HepG2 (cell line): ENCODE results near the gene ATG16L2. TPM values are rescaled to one million over a fixed set of nuclear protein-coding genes. Genes with fewer than 3 reads are reported as not detected.

Experiments
- CSRNP1 ChIP-seq: sonication (generic); formaldehyde crosslinking; IDR thresholded peaks from 2 replicates; pipeline ENCODE4 v1.8.1; 2023; ENCODE audit warnings: mild to moderate bottlenecking, missing genetic modification reagents
- ESRRA ChIP-seq: sonication (generic); formaldehyde crosslinking; IDR thresholded peaks from 2 replicates; pipeline ENCODE4 v1.5.1; 2020; ENCODE audit warnings: mild to moderate bottlenecking, low read depth, missing genetic modification reagents
- KMT2A ChIP-seq: sonication (generic); formaldehyde crosslinking; IDR thresholded peaks from 2 replicates; pipeline ENCODE4 v1.4.0; 2020; ENCODE audit warnings: missing genetic modification reagents
- MEF2D ChIP-seq: sonication (generic); formaldehyde crosslinking; IDR thresholded peaks from 2 replicates; pipeline ENCODE4 v1.5.1; 2020; ENCODE audit warnings: mild to moderate bottlenecking, missing genetic modification reagents
- SRY ChIP-seq: sonication (generic); formaldehyde crosslinking; IDR thresholded peaks from 2 replicates; pipeline ENCODE4 v1.8.0; 2022; ENCODE audit warnings: mild to moderate bottlenecking, missing genetic modification reagents
- TFDP2 ChIP-seq: sonication (generic); formaldehyde crosslinking; IDR thresholded peaks from 2 replicates; pipeline ENCODE4 v1.4.0; 2020; ENCODE audit warnings: missing genetic modification reagents
- THAP11 ChIP-seq: IDR thresholded peaks from 2 replicates; pipeline ENCODE4 v1.6.1; 2016; ENCODE audit warnings: missing biosample characterization, missing genetic modification reagents
- ZIK1 ChIP-seq: sonication (generic); formaldehyde crosslinking; IDR thresholded peaks from 2 replicates; pipeline ENCODE4 v1.5.0; 2020; ENCODE audit warnings: mild to moderate bottlenecking, low read depth, missing genetic modification reagents, borderline replicate concordance
- ZNF180 ChIP-seq: sonication (generic); formaldehyde crosslinking; IDR thresholded peaks from 2 replicates; pipeline ENCODE4 v1.4.0; 2020; ENCODE audit warnings: low read depth, missing genetic modification reagents, borderline replicate concordance
- ZNF225 ChIP-seq: sonication (generic); formaldehyde crosslinking; IDR thresholded peaks from 2 replicates; pipeline ENCODE4 v1.4.0; 2020; ENCODE audit warnings: mild to moderate bottlenecking, missing genetic modification reagents
- ZNF335 ChIP-seq: sonication (generic); formaldehyde crosslinking; IDR thresholded peaks from 2 replicates; pipeline ENCODE4 v1.4.0; 2020; ENCODE audit warnings: missing genetic modification reagents
- ZNF441 ChIP-seq: sonication (generic); formaldehyde crosslinking; IDR thresholded peaks from 2 replicates; pipeline ENCODE4 v1.7.0; 2021; ENCODE audit warnings: missing genetic modification reagents, borderline replicate concordance
- ZNF543 ChIP-seq: sonication (generic); formaldehyde crosslinking; IDR thresholded peaks from 2 replicates; pipeline ENCODE4 v1.4.0; 2020; ENCODE audit warnings: mild to moderate bottlenecking, missing genetic modification reagents
- ZNF768 ChIP-seq: sonication (generic); formaldehyde crosslinking; IDR thresholded peaks from 2 replicates; pipeline ENCODE4 v1.4.0; 2020; ENCODE audit warnings: missing genetic modification reagents
- polyA plus RNA-seq, 8 experiments: library from polyadenylated mRNA; depleted of rRNA in 3 of 8; stranded (reverse) in 7 of 8; unstranded in 1 of 8; fragments of >200 nt; fragmentation: Illumina TruSeq in 4 of 8; extraction: Trizol in 4 of 8; gene quantifications; 2 replicates each; pipeline versions ENCODE4 v1.2.1 to v1.2.3, GENCODE V29; 2011 to 2016; ENCODE audit warnings: low read depth in 4 of 8, missing spikeins in 1 of 8, mixed read lengths in 1 of 8; ENCODE audit not compliant: insufficient read depth in 1 of 8
- total RNA-seq, 5 experiments: library from RNA; depleted of rRNA; stranded (reverse); fragments of >200 nt; fragmentation: Illumina TruSeq; extraction: Trizol; gene quantifications; 2 replicates each; pipeline ENCODE4 v1.2.3, GENCODE V29; 2016; ENCODE audit warnings: low read depth in 1 of 5
- TF ChIP-seq, protein P1 (sequence below): sonication (generic); formaldehyde crosslinking; IDR thresholded peaks from 2 replicates; pipeline ENCODE4 v1.4.0; 2020; ENCODE audit warnings: missing genetic modification reagents, mild to moderate bottlenecking, borderline replicate concordance
- TF ChIP-seq, protein P2 (sequence below): sonication (generic); formaldehyde crosslinking; IDR thresholded peaks from 2 replicates; pipeline ENCODE4 v1.5.0; 2020; ENCODE audit warnings: missing genetic modification reagents
- TF ChIP-seq, protein P3 (sequence below): sonication (generic); formaldehyde crosslinking; IDR thresholded peaks from 2 replicates; pipeline ENCODE4 v1.8.1; 2022; ENCODE audit warnings: mild to moderate bottlenecking, missing genetic modification reagents
- TF ChIP-seq, protein P4 (sequence below): sonication (generic); formaldehyde crosslinking; IDR thresholded peaks from 2 replicates; pipeline ENCODE4 v1.4.0; 2020; ENCODE audit warnings: low read depth, missing genetic modification reagents

ATG16L2 gene
- total and polyA plus RNA-seq, 2 of the 13 experiments (the other 11 are each of a cell fraction or from before 2014, with no cell fraction given): 6.2 to 14.8 TPM

DNA sequence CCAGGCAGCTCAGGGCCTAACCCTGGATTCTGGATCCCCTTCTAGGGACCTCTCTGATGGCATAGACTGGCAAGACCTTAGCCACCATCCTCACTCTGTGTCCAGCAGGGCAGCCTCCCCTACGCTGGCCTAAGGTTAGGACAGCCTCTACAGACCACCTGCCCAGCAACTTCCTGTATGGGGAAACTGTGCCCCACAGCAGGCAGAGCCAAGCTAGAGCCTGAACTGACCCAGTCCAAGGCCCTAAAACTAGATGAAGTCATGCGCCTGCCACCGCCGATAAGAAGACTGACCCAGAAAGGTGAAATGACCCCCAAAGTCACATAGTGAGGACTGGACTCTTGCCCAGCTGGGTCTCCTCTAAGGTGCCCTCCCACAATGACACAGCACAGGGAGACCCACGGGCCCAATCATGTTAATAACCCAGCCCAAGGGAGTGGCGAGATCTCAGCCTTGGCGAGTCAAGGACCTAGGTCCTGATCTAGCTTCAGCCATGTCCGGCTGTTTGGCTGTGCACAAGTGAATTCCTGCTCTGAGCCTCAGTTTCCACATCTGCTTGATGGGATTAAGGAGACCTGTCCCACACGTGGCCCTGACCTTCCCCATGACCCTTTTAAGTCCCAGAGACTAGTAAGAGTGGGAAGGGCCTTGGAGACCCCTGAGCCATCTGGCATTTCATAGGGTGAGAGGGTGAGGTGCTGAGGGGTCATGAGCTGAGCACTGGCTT lies 37.9 kb upstream of the ATG16L2 start (continued):
- TF ChIP-seq, protein P1, sequence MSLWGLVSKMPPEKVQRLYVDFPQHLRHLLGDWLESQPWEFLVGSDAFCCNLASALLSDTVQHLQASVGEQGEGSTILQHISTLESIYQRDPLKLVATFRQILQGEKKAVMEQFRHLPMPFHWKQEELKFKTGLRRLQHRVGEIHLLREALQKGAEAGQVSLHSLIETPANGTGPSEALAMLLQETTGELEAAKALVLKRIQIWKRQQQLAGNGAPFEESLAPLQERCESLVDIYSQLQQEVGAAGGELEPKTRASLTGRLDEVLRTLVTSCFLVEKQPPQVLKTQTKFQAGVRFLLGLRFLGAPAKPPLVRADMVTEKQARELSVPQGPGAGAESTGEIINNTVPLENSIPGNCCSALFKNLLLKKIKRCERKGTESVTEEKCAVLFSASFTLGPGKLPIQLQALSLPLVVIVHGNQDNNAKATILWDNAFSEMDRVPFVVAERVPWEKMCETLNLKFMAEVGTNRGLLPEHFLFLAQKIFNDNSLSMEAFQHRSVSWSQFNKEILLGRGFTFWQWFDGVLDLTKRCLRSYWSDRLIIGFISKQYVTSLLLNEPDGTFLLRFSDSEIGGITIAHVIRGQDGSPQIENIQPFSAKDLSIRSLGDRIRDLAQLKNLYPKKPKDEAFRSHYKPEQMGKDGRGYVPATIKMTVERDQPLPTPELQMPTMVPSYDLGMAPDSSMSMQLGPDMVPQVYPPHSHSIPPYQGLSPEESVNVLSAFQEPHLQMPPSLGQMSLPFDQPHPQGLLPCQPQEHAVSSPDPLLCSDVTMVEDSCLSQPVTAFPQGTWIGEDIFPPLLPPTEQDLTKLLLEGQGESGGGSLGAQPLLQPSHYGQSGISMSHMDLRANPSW (CRISPR knock-in tag): no peak
- TF ChIP-seq ZNF180 (CRISPR knock-in tag) (no peak), ZNF441 (CRISPR knock-in tag) (no peak), MEF2D (no peak), ZNF768 (CRISPR knock-in tag) (no peak), ZNF225 (CRISPR knock-in tag) (no peak; the same call in 1 of the 2 replicates), KMT2A (CRISPR knock-in tag) (0 out of 2 replicates have a peak, but pooled peaks have one; percentile 12), ZNF543 (CRISPR knock-in tag) (peak; percentile 6; the same call in 1 of the 2 replicates), TFDP2 (CRISPR knock-in tag) (no peak), ZIK1 (CRISPR knock-in tag) (no peak), ESRRA (CRISPR knock-in tag) (no peak), ZNF335 (CRISPR knock-in tag) (no peak), THAP11 (CRISPR knock-in tag) (no peak), SRY (CRISPR knock-in tag) (no peak), CSRNP1 (no peak)
- TF ChIP-seq, protein P2, sequence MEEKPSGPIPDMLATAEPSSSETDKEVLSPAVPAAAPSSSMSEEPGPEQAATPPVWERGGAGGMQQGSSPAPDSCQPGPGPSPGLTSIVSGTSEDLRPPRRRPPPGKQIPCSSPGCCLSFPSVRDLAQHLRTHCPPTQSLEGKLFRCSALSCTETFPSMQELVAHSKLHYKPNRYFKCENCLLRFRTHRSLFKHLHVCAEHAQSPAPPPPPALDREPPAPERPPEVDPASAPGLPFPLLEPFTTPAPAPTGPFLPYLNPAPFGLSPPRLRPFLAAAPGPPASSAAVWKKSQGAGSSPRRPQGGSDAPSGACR (CRISPR knock-in tag): no peak
- TF ChIP-seq, protein P3, sequence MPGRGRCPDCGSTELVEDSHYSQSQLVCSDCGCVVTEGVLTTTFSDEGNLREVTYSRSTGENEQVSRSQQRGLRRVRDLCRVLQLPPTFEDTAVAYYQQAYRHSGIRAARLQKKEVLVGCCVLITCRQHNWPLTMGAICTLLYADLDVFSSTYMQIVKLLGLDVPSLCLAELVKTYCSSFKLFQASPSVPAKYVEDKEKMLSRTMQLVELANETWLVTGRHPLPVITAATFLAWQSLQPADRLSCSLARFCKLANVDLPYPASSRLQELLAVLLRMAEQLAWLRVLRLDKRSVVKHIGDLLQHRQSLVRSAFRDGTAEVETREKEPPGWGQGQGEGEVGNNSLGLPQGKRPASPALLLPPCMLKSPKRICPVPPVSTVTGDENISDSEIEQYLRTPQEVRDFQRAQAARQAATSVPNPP: no peak
- TF ChIP-seq, protein P4, sequence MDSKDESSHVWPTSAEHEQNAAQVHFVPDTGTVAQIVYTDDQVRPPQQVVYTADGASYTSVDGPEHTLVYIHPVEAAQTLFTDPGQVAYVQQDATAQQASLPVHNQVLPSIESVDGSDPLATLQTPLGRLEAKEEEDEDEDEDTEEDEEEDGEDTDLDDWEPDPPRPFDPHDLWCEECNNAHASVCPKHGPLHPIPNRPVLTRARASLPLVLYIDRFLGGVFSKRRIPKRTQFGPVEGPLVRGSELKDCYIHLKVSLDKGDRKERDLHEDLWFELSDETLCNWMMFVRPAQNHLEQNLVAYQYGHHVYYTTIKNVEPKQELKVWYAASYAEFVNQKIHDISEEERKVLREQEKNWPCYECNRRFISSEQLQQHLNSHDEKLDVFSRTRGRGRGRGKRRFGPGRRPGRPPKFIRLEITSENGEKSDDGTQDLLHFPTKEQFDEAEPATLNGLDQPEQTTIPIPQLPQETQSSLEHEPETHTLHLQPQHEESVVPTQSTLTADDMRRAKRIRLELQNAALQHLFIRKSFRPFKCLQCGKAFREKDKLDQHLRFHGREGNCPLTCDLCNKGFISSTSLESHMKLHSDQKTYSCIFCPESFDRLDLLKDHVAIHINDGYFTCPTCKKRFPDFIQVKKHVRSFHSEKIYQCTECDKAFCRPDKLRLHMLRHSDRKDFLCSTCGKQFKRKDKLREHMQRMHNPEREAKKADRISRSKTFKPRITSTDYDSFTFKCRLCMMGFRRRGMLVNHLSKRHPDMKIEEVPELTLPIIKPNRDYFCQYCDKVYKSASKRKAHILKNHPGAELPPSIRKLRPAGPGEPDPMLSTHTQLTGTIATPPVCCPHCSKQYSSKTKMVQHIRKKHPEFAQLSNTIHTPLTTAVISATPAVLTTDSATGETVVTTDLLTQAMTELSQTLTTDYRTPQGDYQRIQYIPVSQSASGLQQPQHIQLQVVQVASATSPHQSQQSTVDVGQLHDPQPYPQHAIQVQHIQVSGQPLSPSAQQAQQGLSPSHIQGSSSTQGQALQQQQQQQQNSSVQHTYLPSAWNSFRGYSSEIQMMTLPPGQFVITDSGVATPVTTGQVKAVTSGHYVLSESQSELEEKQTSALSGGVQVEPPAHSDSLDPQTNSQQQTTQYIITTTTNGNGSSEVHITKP (CRISPR knock-in tag): no peak
